ENCODE results near the gene TP53BP2. TPM values are rescaled to one million over a fixed set of nuclear protein-coding genes. Genes with fewer than 3 reads are reported as not detected.

TP53BP2 gene
- polyA plus RNA-seq, 1 donor from 2014 or later = 25.2 TPM

GRCh38 chr1:223756806-223757700 lies 88.7 kb downstream of the TP53BP2 start:
- Histone ChIP-seq H3K9ac (ENCODE audit: low read length) (no peak overlapping the region), H2AFZ (ENCODE audit: low read depth, low read length) (no peak overlapping the region), H3K27me3 (ENCODE audit: insufficient read depth, low read depth, low read length) (no peaks in the 10 kb centered on the region), H3K9me2 (ENCODE audit: insufficient read depth, low read length) (no peaks in the 10 kb centered on the region), H3K4me2 (ENCODE audit: low read length) (no peak overlapping the region), H4K20me1 (ENCODE audit: insufficient read depth) (no peaks in the 10 kb centered on the region), H3F3A (ENCODE audit: insufficient read depth, low read length, poor library complexity, severe bottlenecking) (no peaks in the 10 kb centered on the region), H3K79me2 (replicated peaks; ENCODE audit: insufficient read depth, low read length) (no peaks in the 10 kb centered on the region), H3K27ac (ENCODE audit: low read length) (no peak overlapping the region), H3K4me3 (ENCODE audit: low read length) (no peak overlapping the region), H3K36me3 (ENCODE audit: insufficient read depth, low read length) (no peaks in the 10 kb centered on the region), H3K9me3 (ENCODE audit: low read length) (no peaks in the 10 kb centered on the region)
- TF ChIP-seq REST (IDR thresholded peaks at IDR 0.05; ENCODE audit: borderline replicate concordance) = no peak
- TF ChIP-seq TAF1 (IDR thresholded peaks at IDR 0.05; ENCODE audit: low read depth) = no peak
- TF ChIP-seq EZH2 (IDR thresholded peaks at IDR 0.05; ENCODE audit: borderline replicate concordance, insufficient read depth, low read length, poor library complexity, severe bottlenecking) = no peak
- TF ChIP-seq RAD21 (conservative IDR thresholded peaks at IDR 0.05) = no peak
- TF ChIP-seq SMC3 (conservative IDR thresholded peaks at IDR 0.05; ENCODE audit: poor library complexity) = no peak
- TF ChIP-seq MXI1 (conservative IDR thresholded peaks at IDR 0.05; ENCODE audit: poor library complexity, severe bottlenecking) = no peak
- TF ChIP-seq POLR2AphosphoS5 (IDR thresholded peaks at IDR 0.05) = no peak

GRCh38 chr1:223755992-223756775 lies 89.6 kb downstream of the TP53BP2 start:
- no peaks in the 10 kb centered on the region for H3K36me3 ChIP-seq (ENCODE audit: insufficient read depth, low read length)
- H3K4me2 ChIP-seq (ENCODE audit: low read length) = no peak overlapping the region
- H3K9ac ChIP-seq (ENCODE audit: low read length) = no peak overlapping the region
- no peaks in the 10 kb centered on the region for H3K9me3 ChIP-seq (ENCODE audit: low read length)
- no peaks in the 10 kb centered on the region for H3K9me2 ChIP-seq (ENCODE audit: insufficient read depth, low read length)
- TF ChIP-seq CTCF (IDR thresholded peaks at IDR 0.05; ENCODE audit: poor library complexity, severe bottlenecking) = no peak
- TF ChIP-seq REST (IDR thresholded peaks at IDR 0.05; ENCODE audit: borderline replicate concordance) = no peak
- no peak for TF ChIP-seq EZH2 (IDR thresholded peaks at IDR 0.05; ENCODE audit: borderline replicate concordance, insufficient read depth, low read length, poor library complexity, severe bottlenecking)
- TF ChIP-seq EP300 (conservative IDR thresholded peaks at IDR 0.05; ENCODE audit: poor library complexity, severe bottlenecking) = no peak
- no peak for TF ChIP-seq SMC3 (conservative IDR thresholded peaks at IDR 0.05; ENCODE audit: poor library complexity)
- TF ChIP-seq POLR2AphosphoS5 (IDR thresholded peaks at IDR 0.05) = no peak
- no peak for TF ChIP-seq TAF1 (IDR thresholded peaks at IDR 0.05; ENCODE audit: low read depth)
- TF ChIP-seq MXI1 (conservative IDR thresholded peaks at IDR 0.05; ENCODE audit: poor library complexity, severe bottlenecking) = no peak
- no peak for TF ChIP-seq RAD21 (conservative IDR thresholded peaks at IDR 0.05)
- H3F3A ChIP-seq (ENCODE audit: insufficient read depth, low read length, poor library complexity, severe bottlenecking) = no peaks in the 10 kb centered on the region
- H3K79me2 ChIP-seq (replicated peaks; ENCODE audit: insufficient read depth, low read length) = no peaks in the 10 kb centered on the region
- no peak overlapping the region for H3K27ac ChIP-seq (ENCODE audit: low read length)
- H4K20me1 ChIP-seq (ENCODE audit: insufficient read depth) = no peaks in the 10 kb centered on the region
- H2AFZ ChIP-seq (ENCODE audit: low read depth, low read length) = no peak overlapping the region
- H3K27me3 ChIP-seq (ENCODE audit: insufficient read depth, low read depth, low read length) = no peaks in the 10 kb centered on the region
- no peak overlapping the region for H3K4me3 ChIP-seq (ENCODE audit: low read length)

Measured in neural cell (in vitro differentiated cells).